ENCODE measurements around the gene ITPRID1. TPM values are rescaled to one million over a fixed set of nuclear protein-coding genes. Genes with fewer than 3 reads are reported as not detected.

Gene ITPRID1
- total and polyA plus RNA-seq, 9 of the 15 experiments (the other 6 are each of a cell fraction or from before 2014, with no cell fraction given): not detected

GRCh38 chr7:31613604-31614003, 99.7 kb downstream of the ITPRID1 start:
- FAIRE-seq (no peak), DNase-seq (ENCODE audit: extremely low read depth in 1 of 4, low spot score in 3 of 4) (no peak), ATAC-seq (no peak)
- Histone ChIP-seq H3K79me2 (ENCODE audit: control insufficient read depth, insufficient read depth, low read length) (no peaks in the 10 kb centered on the region), H4K20me1 (replicated peaks; ENCODE audit: control insufficient read depth, insufficient read depth, low read length) (no peaks in the 10 kb centered on the region), H3K27me3 (ENCODE audit: control insufficient read depth in 2 of 2, insufficient read depth in 2 of 2, low read length in 2 of 2) (no peaks in the 10 kb centered on the region), H3K9ac (ENCODE audit: insufficient read depth in 1 of 2, low read depth in 2 of 2, low read length in 2 of 2) (no peak overlapping the region), H3K27ac (ENCODE audit: extremely low read depth, low read depth, low read length) (no peak overlapping the region), H3K4me1 (replicated peaks in 1 of 2; ENCODE audit: control insufficient read depth in 2 of 2, insufficient read depth in 2 of 2, low read length in 2 of 2) (no peaks in the 10 kb centered on the region), H3K9me3 (replicated peaks; ENCODE audit: control insufficient read depth, insufficient read depth, low read depth, low read length) (no peaks in the 10 kb centered on the region), H3K36me3 (ENCODE audit: control insufficient read depth, insufficient read depth, low read length) (no peaks in the 10 kb centered on the region), H3K4me2 (ENCODE audit: insufficient read depth, low read length) (no peak overlapping the region), H3K9me1 (ENCODE audit: control insufficient read depth, insufficient read depth, low read length) (no peaks in the 10 kb centered on the region), H2AFZ (ENCODE audit: low read depth, low read length) (no peak overlapping the region), H3K4me3 (no peak overlapping the region)
- POLR2A ChIA-PET: no interaction called here
- in situ Hi-C loops (cut with MboI): no loop called here
- CTCF ChIA-PET (ENCODE audit: low intra/inter-chr PET ratio): no interaction called here
- BruUV-seq (replicated peaks): no TSS peak
- intact Hi-C loops (cut with micrococcal nuclease): no loop called here
- WGBS (ENCODE audit: insufficient coverage, low coverage, missing lambda C conversion rate): 0% methylated on average over 1 of the region's 1 CpG
- no peak for TF ChIP-seq ZBTB40 (IDR thresholded peaks at IDR 0.05)
- no peak for TF ChIP-seq ZBTB40 (CRISPR knock-in tag; IDR thresholded peaks at IDR 0.05)
- TF ChIP-seq HCFC1 (IDR thresholded peaks at IDR 0.05; ENCODE audit: low read depth, low read length): no peak
- no peak for TF ChIP-seq MLX (CRISPR knock-in tag; conservative IDR thresholded peaks at IDR 0.05)
